ENCODE results near the gene CDKN1A.

CDKN1A gene

GRCh38 chr6:36674942-36675341 lies 3.6 kb upstream of the CDKN1A start:
- in situ Hi-C loops (cut with HindIII; ENCODE audit: low sequenced_read_pairs), result no loop called here

GRCh38 chr6:36676141-36677058 lies 2.1 kb upstream of the CDKN1A start:
- DNase-seq (ENCODE audit: low read depth), result no peak
- no peak for TF ChIP-seq CTCF (IDR thresholded peaks at IDR 0.05; ENCODE audit: low read depth, low read length, missing control alignments)
- no peak overlapping the region for H3K4me3 ChIP-seq (ENCODE audit: low read depth, low read length)
- in situ Hi-C loops (cut with HindIII; ENCODE audit: low sequenced_read_pairs), result no loop called here

More at GRCh38 chr6:36674942-36675341, 3.6 kb upstream of the CDKN1A start:
- DNase-seq (ENCODE audit: low read depth), result no peak
- TF ChIP-seq CTCF (IDR thresholded peaks at IDR 0.05; ENCODE audit: low read depth, low read length, missing control alignments), result no peak
- no peak overlapping the region for H3K4me3 ChIP-seq (ENCODE audit: low read depth, low read length)

GRCh38 chr6:36677059-36677749 lies 1.3 kb upstream of the CDKN1A start:
- TF ChIP-seq CTCF (IDR thresholded peaks at IDR 0.05; ENCODE audit: low read depth, low read length, missing control alignments), result no peak
- in situ Hi-C loops (cut with HindIII; ENCODE audit: low sequenced_read_pairs), result no loop called here
- no peak for DNase-seq (ENCODE audit: low read depth)
- no peak overlapping the region for H3K4me3 ChIP-seq (ENCODE audit: low read depth, low read length)

GRCh38 chr6:36677753-36678487 lies 594 bp upstream of the CDKN1A start:
- peak overlapping the region; percentile 98 for H3K4me3 ChIP-seq (ENCODE audit: low read depth, low read length)
- TF ChIP-seq CTCF (IDR thresholded peaks at IDR 0.05; ENCODE audit: low read depth, low read length, missing control alignments), result no peak
- in situ Hi-C loops (cut with HindIII; ENCODE audit: low sequenced_read_pairs), result no loop called here
- DNase-seq (ENCODE audit: low read depth), result no peak

GRCh38 chr6:36679043-36679833 lies 724 bp downstream of the CDKN1A start:
- in situ Hi-C loops (cut with HindIII; ENCODE audit: low sequenced_read_pairs), result no loop called here
- peak overlapping the region; percentile 98 for H3K4me3 ChIP-seq (ENCODE audit: low read depth, low read length)
- no peak for TF ChIP-seq CTCF (IDR thresholded peaks at IDR 0.05; ENCODE audit: low read depth, low read length, missing control alignments)
- no peak for DNase-seq (ENCODE audit: low read depth)

All from astrocyte of the cerebellum (primary cell).